BE2C (cell line): ENCODE results near the gene FARS2.

ENCODE experiments used
- DNase-seq: peaks from one replicate; pipeline ENCODE4 v3.0.0-alpha.2; 2020
- H3K27me3 ChIP-seq: fragments of 250-450 bp; sonication (Bioruptor Pico); 2 replicates; pipeline ENCODE4 v1.5.1; 2020; ENCODE audit warnings: mild to moderate bottlenecking
- H3K36me3 ChIP-seq: fragments of 250-450 bp; sonication (Bioruptor Pico); 2 replicates; pipeline ENCODE4 v1.5.1; 2020; ENCODE audit warnings: mild to moderate bottlenecking
- H3K4me1 ChIP-seq: fragments of 250-450 bp; sonication (Bioruptor Pico); 2 replicates; pipeline ENCODE4 v1.5.1; 2020
- H3K4me3 ChIP-seq: 2 replicates; pipeline ENCODE4 v1.5.1; 2011; ENCODE audit warnings: low read depth, low read length
- H3K9me3 ChIP-seq: fragments of 250-450 bp; sonication (Bioruptor Pico); 2 replicates; pipeline ENCODE4 v1.5.1; 2020
- CTCF ChIP-seq: IDR thresholded peaks from 2 replicates; pipeline ENCODE4 v1.5.1; 2012; ENCODE audit warnings: mild to moderate bottlenecking, low read depth, low read length

FARS2 gene

GRCh38 chr6:5384276-5384675, 123.0 kb downstream of the FARS2 start:
- Histone ChIP-seq H3K36me3 (no peaks in the 10 kb centered on the region), H3K27me3 (no peaks in the 10 kb centered on the region), H3K9me3 (no peaks in the 10 kb centered on the region), H3K4me1 (peaks cover 10% of the 10 kb centered on the region), H3K4me3 (no peak overlapping the region)
- DNase-seq, result peak; percentile 13
- no peak for TF ChIP-seq CTCF

DNA sequence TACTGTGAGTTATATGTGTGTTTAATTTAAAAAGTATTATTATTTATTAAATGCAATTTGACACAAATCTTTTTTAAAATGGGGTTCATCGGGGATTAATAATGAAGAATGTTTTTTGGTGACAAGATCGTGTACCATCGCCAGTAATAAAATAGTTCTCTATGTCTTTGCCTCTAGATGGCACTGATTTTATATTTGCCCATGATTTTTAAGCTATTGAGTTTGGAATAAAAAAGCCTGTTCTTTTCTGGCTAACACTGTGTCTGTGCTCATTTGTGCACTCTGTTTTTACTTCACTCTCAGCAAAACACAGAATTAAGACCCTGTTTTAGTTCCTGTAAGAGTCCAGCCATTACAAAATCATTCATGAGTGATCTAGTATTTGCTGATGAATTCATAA, 127.0 kb downstream of the FARS2 start:
- Histone ChIP-seq H3K27me3 (no peaks in the 10 kb centered on the region), H3K9me3 (no peaks in the 10 kb centered on the region), H3K36me3 (no peaks in the 10 kb centered on the region), H3K4me1 (peaks cover 10% of the 10 kb centered on the region), H3K4me3 (no peak overlapping the region)
- no peak for DNase-seq
- TF ChIP-seq CTCF, result no peak

- Histone ChIP-seq H3K4me1 (peaks cover 6% of the 10 kb centered on the region), H3K36me3 (no peaks in the 10 kb centered on the region), H3K4me3 (no peak overlapping the region), H3K9me3 (no peaks in the 10 kb centered on the region), H3K27me3 (no peaks in the 10 kb centered on the region)
- no peak for DNase-seq
- TF ChIP-seq CTCF, result no peak
Measured at GRCh38 chr6:5389086-5389745, 127.9 kb downstream of the FARS2 start.

DNA sequence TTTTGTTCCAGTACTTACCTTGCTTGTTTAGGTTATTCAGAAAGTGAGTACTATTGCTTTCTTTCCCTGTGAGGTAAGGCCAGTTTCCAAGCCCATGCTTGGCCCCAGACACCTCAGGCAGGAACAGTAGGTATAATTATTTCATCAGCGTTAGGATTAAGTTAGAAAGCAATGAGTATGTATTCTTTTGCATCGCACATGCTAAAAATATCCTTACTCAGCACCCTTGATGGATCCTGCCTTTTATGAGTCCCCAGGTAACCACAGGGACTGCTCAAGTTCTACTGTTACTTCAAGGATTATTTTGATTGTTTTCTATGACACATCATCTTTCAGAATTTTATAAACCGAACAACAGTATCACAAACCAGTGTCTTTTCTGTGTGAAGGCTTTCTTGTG, 128.9 kb downstream of the FARS2 start:
- no peak overlapping the region for H3K4me3 ChIP-seq
- no peaks in the 10 kb centered on the region for H3K27me3 ChIP-seq
- no peaks in the 10 kb centered on the region for H3K4me1 ChIP-seq
- no peak for DNase-seq
- H3K9me3 ChIP-seq, result no peaks in the 10 kb centered on the region
- no peak for TF ChIP-seq CTCF
- no peaks in the 10 kb centered on the region for H3K36me3 ChIP-seq

DNA sequence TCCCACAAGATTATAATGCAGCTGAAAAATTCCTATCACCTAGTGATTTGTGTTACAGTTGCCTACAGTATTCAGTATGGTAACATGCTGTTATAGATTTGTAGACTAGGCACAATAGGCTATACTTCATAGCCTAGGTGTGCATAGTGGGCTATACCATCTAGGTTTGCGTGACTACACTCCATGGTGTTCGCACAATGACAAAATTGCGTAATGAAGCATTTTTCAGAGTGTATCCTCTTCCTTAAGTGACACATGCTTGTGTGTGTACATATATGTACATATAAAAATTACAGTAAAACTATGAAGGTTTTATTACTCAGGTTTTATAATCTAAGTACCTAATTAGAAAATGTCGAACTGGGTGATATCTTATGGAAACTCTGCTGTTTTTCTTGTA, 133.0 kb downstream of the FARS2 start:
- Histone ChIP-seq H3K27me3 (no peaks in the 10 kb centered on the region), H3K9me3 (no peaks in the 10 kb centered on the region), H3K4me3 (no peak overlapping the region), H3K4me1 (no peaks in the 10 kb centered on the region), H3K36me3 (no peaks in the 10 kb centered on the region)
- no peak for DNase-seq
- TF ChIP-seq CTCF, result no peak

GRCh38 chr6:5395719-5396118, 134.4 kb downstream of the FARS2 start:
- DNase-seq, result no peak
- no peaks in the 10 kb centered on the region for H3K36me3 ChIP-seq
- H3K4me3 ChIP-seq, result no peak overlapping the region
- H3K9me3 ChIP-seq, result no peaks in the 10 kb centered on the region
- no peaks in the 10 kb centered on the region for H3K27me3 ChIP-seq
- no peak for TF ChIP-seq CTCF
- H3K4me1 ChIP-seq, result no peaks in the 10 kb centered on the region
